OCI-LY7 (cell line): ENCODE measurements around the gene DOC2A.

Experiments used
- CTCF ChIP-seq: fragments of 200-600 bp; sonication (generic); conservative IDR thresholded peaks from 2 replicates; pipeline ENCODE4 v1.5.1; 2014; ENCODE audit warnings: mild to moderate bottlenecking, antibody characterized with exemption, low read length, moderate library complexity, mixed read lengths
- EZH2phosphoT487 ChIP-seq: fragments of 200-600 bp; sonication (generic); IDR thresholded peaks from 2 replicates; pipeline ENCODE4 v1.6.1; 2018; ENCODE audit warnings: low read depth, borderline replicate concordance, mild to moderate bottlenecking, mixed run types, antibody characterized with exemption, low read length, moderate library complexity, mixed read lengths

- TF ChIP-seq CTCF (no peak), EZH2phosphoT487 (no peak)
These were observed 20.7 kb upstream of the DOC2A start for GRCh38 chr16:30031477-30031918.
